Dermis blood vessel endothelial cell (primary cell): ENCODE results near the gene POMGNT1. TPM values are rescaled to one million over a fixed set of nuclear protein-coding genes. Genes with fewer than 3 reads are reported as not detected.

Experiments used
- DNase-seq: peaks from one replicate; pipeline ENCODE4 v3.0.0; 2010
- total RNA-seq: library from RNA; depleted of rRNA; stranded (reverse); fragments of >200 nt; gene quantifications from 2 replicates; pipeline ENCODE4 v1.2.3, GENCODE V29; 2014

Gene POMGNT1
- total RNA-seq, 1 donor from 2014 or later: 42.4 TPM

DNA sequence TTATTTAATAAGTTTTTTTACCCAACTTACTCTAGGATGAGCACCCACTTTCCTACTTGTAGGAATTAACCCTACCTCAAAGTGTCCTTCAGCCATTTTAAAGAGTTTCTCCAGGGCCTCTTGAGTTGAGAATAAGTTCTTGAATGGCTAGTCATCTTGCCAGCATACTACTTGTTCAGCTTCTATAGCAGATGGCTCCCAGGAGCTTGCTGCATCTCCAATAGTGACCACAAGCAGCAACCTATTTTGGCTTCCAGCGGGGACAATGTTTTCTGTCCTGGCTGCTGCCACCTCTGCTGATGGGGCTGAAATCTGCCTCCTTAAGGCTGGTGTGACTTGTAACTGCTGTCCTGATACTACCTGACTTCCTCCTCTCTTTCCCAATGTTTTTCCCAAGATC lies 45.0 kb downstream of the POMGNT1 start:
- no peak for DNase-seq

DNA sequence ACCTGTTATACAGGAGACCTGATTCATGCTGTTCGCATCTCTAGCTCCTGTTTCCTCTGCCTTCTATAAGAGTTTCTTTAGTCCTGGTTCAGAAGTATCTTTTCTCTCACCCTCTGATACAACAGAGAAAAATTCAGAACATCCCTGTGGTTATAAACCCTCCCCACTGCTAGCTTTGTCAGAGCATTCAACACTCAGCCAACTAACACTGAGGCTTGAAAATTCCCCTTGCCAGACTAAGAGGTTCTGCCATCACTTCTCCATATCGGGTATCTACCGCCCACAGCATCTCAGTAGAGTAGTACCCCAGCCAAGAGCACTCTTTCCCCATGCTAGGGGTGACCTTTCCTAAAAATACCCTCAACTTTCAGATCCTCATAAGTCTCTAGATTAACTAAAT lies 46.2 kb downstream of the POMGNT1 start:
- DNase-seq: no peak

GRCh38 chr1:46150085-46150484 lies 48.1 kb downstream of the POMGNT1 start:
- DNase-seq: peak; percentile 81

- no peak for DNase-seq
These were observed 49.9 kb downstream of the POMGNT1 start for GRCh38 chr1:46148318-46148717.

Other genes starting within 250 kb of the POMGNT1 start
- 15.8 and 21.0 TPM in 2 replicates for gene PIK3R3, start 65.8 kb downstream of the POMGNT1 start, total RNA-seq
- 0.28 and 0.68 TPM in 2 replicates for gene TSPAN1, start 23.3 kb downstream of the POMGNT1 start, total RNA-seq
- not detected in 2 replicates for gene P3R3URF, start 21.9 kb downstream of the POMGNT1 start, total RNA-seq
- gene LURAP1, start 4.9 kb upstream of the POMGNT1 start, total RNA-seq: 1.8 and 2.2 TPM in 2 replicates
- gene RAD54L, start 49.3 kb upstream of the POMGNT1 start, total RNA-seq: 2.0 and 11.2 TPM in 2 replicates
- gene LRRC41, start 105.2 kb upstream of the POMGNT1 start, total RNA-seq: 76.6 and 85.2 TPM in 2 replicates
- gene UQCRH, start 105.3 kb upstream of the POMGNT1 start, total RNA-seq: 236 and 706 TPM in 2 replicates
- gene NSUN4, start 142.4 kb upstream of the POMGNT1 start, total RNA-seq: 17.5 and 22.5 TPM in 2 replicates
- 1.0 and 2.6 TPM in 2 replicates for gene FAAH, start 195.9 kb upstream of the POMGNT1 start, total RNA-seq